SU-DHL-6 (cell line): ENCODE measurements around the gene CIRBP.

ENCODE experiments used
- H2AFZ ChIP-seq: fragments of 200-600 bp; sonication (generic); 2 replicates; pipeline ENCODE4 v1.6.1; 2014; ENCODE audit warnings: low read depth, mild to moderate bottlenecking, moderate library complexity, mixed read lengths, antibody characterized with exemption, low read length; ENCODE audit not compliant: severe bottlenecking
- H3F3A ChIP-seq: fragments of 200-600 bp; shearing (Covaris generic); 2 replicates; pipeline ENCODE4 v1.6.0; 2016; ENCODE audit warnings: antibody characterized with exemption, mild to moderate bottlenecking; ENCODE audit not compliant: insufficient read depth
- H3K27ac ChIP-seq: fragments of 200-600 bp; sonication (generic); 2 replicates; pipeline ENCODE4 v1.5.1; 2016; ENCODE audit warnings: low read depth, mild to moderate bottlenecking, low read length, moderate library complexity, mixed read lengths
- H3K27me3 ChIP-seq: fragments of 200-600 bp; sonication (generic), shearing (Covaris generic); 2 replicates; pipeline ENCODE4 v1.6.0; 2014; ENCODE audit warnings: mild to moderate bottlenecking, low read length
- H3K36me3 ChIP-seq: fragments of 200-600 bp; sonication (generic); 2 replicates; pipeline ENCODE4 v1.6.1; 2014; ENCODE audit warnings: mild to moderate bottlenecking, low read length, mixed read lengths
- H3K4me2 ChIP-seq: fragments of 300-600, 200-600 bp; shearing (Covaris generic), sonication (generic); 2 replicates; pipeline ENCODE4 v1.6.0; 2014; ENCODE audit warnings: low read length, low read depth, mild to moderate bottlenecking; ENCODE audit not compliant: poor library complexity, severe bottlenecking
- H3K4me3 ChIP-seq: fragments of 200-600 bp; sonication (generic); 2 replicates; pipeline ENCODE4 v1.5.1; 2014; ENCODE audit warnings: antibody characterized with exemption, low read length, mild to moderate bottlenecking, mixed read lengths; ENCODE audit not compliant: insufficient read depth, poor library complexity, severe bottlenecking
- H3K79me2 ChIP-seq: fragments of 200-600 bp; sonication (generic); 2 replicates; pipeline ENCODE4 v1.6.1; 2014; ENCODE audit warnings: mild to moderate bottlenecking, low read length, moderate library complexity; ENCODE audit not compliant: insufficient read depth
- H3K9ac ChIP-seq: fragments of 200-600 bp; sonication (generic); 2 replicates; pipeline ENCODE4 v1.7.0; 2014; ENCODE audit warnings: mild to moderate bottlenecking, low read length
- H3K9me2 ChIP-seq: fragments of 200-600 bp; sonication (generic); replicated peaks from 2 replicates; pipeline ENCODE4 v1.6.1; 2014; ENCODE audit warnings: low read length; ENCODE audit not compliant: insufficient read depth
- H3K9me3 ChIP-seq: fragments of 200-600 bp; sonication (generic); 2 replicates; pipeline ENCODE4 v1.6.1; 2014; ENCODE audit warnings: low read length, mixed read lengths; ENCODE audit not compliant: insufficient read depth
- H4K20me1 ChIP-seq: fragments of 200-600 bp; sonication (generic); 2 replicates; pipeline ENCODE4 v1.6.1; 2014; ENCODE audit warnings: low read depth, mild to moderate bottlenecking, antibody characterized with exemption, low read length, moderate library complexity, mixed read lengths
- EZH2phosphoT487 ChIP-seq: fragments of 200-600 bp; sonication (generic), shearing (Covaris generic); conservative IDR thresholded peaks from 2 replicates; pipeline ENCODE4 v1.6.1; 2018; ENCODE audit warnings: mild to moderate bottlenecking, antibody characterized with exemption, low read length, moderate library complexity, mixed read lengths
- TF ChIP-seq, protein P1 (sequence below): fragments of 200-600 bp; sonication (generic); IDR thresholded peaks from one replicate; pipeline ENCODE4 v1.5.1; 2017; ENCODE audit warnings: antibody characterized with exemption, mild to moderate bottlenecking, low read length, moderate library complexity; ENCODE audit not compliant: insufficient read depth, poor library complexity, severe bottlenecking

CIRBP gene

GRCh38 chr19:1290196-1290702 lies 21.1 kb downstream of the CIRBP start:
- Histone ChIP-seq H3K9me3 (no peaks in the 10 kb centered on the region), H3K9ac (no peak overlapping the region), H3K9me2 (no peaks in the 10 kb centered on the region), H3F3A (no peaks in the 10 kb centered on the region), H2AFZ (no peak overlapping the region), H3K36me3 (no peaks in the 10 kb centered on the region), H3K79me2 (no peaks in the 10 kb centered on the region), H3K4me2 (no peak overlapping the region), H3K4me3 (no peak overlapping the region), H4K20me1 (no peaks in the 10 kb centered on the region), H3K27me3 (peaks cover 4% of the 10 kb centered on the region; the same call in 1 of the 2 replicates), H3K27ac (no peak overlapping the region)
- TF ChIP-seq, protein P1, sequence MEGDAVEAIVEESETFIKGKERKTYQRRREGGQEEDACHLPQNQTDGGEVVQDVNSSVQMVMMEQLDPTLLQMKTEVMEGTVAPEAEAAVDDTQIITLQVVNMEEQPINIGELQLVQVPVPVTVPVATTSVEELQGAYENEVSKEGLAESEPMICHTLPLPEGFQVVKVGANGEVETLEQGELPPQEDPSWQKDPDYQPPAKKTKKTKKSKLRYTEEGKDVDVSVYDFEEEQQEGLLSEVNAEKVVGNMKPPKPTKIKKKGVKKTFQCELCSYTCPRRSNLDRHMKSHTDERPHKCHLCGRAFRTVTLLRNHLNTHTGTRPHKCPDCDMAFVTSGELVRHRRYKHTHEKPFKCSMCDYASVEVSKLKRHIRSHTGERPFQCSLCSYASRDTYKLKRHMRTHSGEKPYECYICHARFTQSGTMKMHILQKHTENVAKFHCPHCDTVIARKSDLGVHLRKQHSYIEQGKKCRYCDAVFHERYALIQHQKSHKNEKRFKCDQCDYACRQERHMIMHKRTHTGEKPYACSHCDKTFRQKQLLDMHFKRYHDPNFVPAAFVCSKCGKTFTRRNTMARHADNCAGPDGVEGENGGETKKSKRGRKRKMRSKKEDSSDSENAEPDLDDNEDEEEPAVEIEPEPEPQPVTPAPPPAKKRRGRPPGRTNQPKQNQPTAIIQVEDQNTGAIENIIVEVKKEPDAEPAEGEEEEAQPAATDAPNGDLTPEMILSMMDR: no peak
- TF ChIP-seq EZH2phosphoT487: no peak

GRCh38 chr19:1290703-1291651 lies 21.8 kb downstream of the CIRBP start:
- TF ChIP-seq EZH2phosphoT487: no peak
- TF ChIP-seq, protein P1: no peak
- Histone ChIP-seq H3K9ac (no peak overlapping the region), H3K79me2 (no peaks in the 10 kb centered on the region), H2AFZ (no peak overlapping the region), H3K9me3 (no peaks in the 10 kb centered on the region), H3K9me2 (no peaks in the 10 kb centered on the region), H4K20me1 (no peaks in the 10 kb centered on the region), H3K36me3 (no peaks in the 10 kb centered on the region), H3F3A (no peaks in the 10 kb centered on the region), H3K27me3 (peaks cover 4% of the 10 kb centered on the region; the same call in 1 of the 2 replicates), H3K27ac (no peak overlapping the region), H3K4me3 (no peak overlapping the region), H3K4me2 (no peak overlapping the region)

- no peaks in the 10 kb centered on the region for H3K36me3 ChIP-seq
- no peaks in the 10 kb centered on the region for H3K79me2 ChIP-seq
- no peaks in the 10 kb centered on the region for H3K9me3 ChIP-seq
- no peaks in the 10 kb centered on the region for H3K9me2 ChIP-seq
- H3F3A ChIP-seq: no peaks in the 10 kb centered on the region
- H3K27me3 ChIP-seq: peaks cover 4% of the 10 kb centered on the region; the same call in 1 of the 2 replicates
- H3K4me2 ChIP-seq: no peak overlapping the region
- TF ChIP-seq EZH2phosphoT487: no peak
- TF ChIP-seq, protein P1: no peak
- no peaks in the 10 kb centered on the region for H4K20me1 ChIP-seq
- H3K27ac ChIP-seq: no peak overlapping the region
- no peak overlapping the region for H3K4me3 ChIP-seq
- no peak overlapping the region for H3K9ac ChIP-seq
- no peak overlapping the region for H2AFZ ChIP-seq
These were observed 22.8 kb downstream of the CIRBP start for GRCh38 chr19:1291761-1292418.
